HG03025 (cell line): ENCODE measurements around the gene TBC1D24.
"Not testable (repeated sequence)": the region's sequence is repeated elsewhere in the genome, so short reads cannot be mapped to it uniquely, and the experiment has no call there.

Source experiments
- ATAC-seq: cut with Tn5 transposase; IDR thresholded peaks from one replicate; pipeline ENCODE4 v1.9.1; 2021; ENCODE audit warnings: mild to moderate bottlenecking, moderate library complexity; ENCODE audit not compliant: unreplicated experiment, low FRiP score

Gene TBC1D24

DNA sequence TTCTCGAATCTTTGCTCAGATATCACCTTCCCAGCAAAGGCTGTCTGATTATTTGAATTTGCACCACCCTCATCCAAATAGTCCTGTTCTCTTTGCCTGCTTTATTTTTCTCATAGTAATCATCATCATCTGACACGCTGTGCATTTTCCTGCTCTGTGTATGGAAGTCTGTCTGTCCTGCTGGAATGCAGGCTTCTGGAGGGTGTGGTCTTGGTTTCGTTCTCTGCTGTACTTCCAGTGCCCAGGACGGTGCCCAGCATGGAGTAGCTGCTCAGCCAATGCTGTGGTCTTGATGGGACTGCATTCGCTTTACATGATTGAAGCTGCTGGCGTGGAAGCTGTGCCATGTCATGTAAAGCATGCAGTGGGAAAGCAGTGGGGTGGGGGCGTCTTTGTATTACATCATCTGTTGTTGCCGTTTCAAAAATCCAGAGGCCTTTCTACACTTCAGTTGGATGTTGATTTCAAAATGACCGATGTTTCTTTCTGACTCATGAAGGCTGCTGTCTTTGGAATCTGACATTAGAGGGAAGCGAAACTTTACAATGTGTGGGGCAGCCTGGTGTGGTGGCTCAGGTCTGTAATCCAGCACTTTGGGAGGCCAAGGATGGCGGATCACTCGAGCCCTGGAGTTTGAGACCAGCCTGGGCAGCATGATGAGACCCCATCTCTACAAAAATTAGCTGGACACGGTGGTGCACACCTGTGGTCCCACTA is 79.9 kb downstream of the TBC1D24 start:
- not testable (repeated sequence) for ATAC-seq
